ENCODE measurements around the gene SHISA4.
"Not testable (repeated sequence)": the region's sequence is repeated elsewhere in the genome, so short reads cannot be mapped to it uniquely, and the experiment has no call there.

Gene SHISA4

DNA sequence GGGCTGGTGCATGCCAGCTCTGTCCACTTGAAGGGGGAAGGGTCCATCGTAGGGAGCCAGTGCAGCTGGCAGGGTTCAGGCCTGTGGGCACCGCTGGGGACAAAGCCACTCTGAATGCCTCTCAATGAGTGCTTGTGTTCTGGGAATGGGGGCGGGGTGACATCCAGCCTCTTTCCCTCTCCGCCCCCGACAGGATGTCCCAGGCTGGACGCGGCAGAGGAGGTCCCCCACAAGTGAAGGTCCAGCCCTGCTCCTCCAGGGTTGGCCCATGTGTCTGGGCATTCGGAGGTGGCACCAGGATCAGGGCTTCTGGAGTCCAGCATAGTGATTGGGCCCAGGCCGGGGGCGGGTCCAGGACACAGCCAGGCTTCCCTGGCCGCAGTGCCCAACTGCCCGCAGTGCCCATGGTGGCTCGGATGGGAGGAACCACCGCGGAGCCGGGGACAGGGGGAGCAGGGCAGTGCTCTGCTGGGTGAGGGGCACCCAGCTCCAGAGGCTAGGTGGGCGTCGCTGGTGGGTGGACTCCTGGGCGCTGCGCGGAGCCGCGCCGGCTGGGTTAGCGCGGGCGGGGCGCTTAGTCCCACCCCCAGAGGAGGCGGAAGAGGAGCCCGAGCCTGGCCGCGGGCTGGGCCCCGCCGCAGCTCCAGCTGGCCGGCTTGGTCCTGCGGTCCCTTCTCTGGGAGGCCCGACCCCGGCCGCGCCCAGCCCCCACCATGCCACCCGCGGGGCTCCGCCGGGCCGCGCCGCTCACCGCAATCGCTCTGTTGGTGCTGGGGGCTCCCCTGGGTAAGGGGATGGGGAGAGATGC, at the start of gene SHISA4:
TSS of gene SHISA4 (plus strand) at position 617 of the 808 bp plus-strand sequence. CDS start at position 714, 97 bp downstream.
- TF ChIP-seq, protein P1, sequence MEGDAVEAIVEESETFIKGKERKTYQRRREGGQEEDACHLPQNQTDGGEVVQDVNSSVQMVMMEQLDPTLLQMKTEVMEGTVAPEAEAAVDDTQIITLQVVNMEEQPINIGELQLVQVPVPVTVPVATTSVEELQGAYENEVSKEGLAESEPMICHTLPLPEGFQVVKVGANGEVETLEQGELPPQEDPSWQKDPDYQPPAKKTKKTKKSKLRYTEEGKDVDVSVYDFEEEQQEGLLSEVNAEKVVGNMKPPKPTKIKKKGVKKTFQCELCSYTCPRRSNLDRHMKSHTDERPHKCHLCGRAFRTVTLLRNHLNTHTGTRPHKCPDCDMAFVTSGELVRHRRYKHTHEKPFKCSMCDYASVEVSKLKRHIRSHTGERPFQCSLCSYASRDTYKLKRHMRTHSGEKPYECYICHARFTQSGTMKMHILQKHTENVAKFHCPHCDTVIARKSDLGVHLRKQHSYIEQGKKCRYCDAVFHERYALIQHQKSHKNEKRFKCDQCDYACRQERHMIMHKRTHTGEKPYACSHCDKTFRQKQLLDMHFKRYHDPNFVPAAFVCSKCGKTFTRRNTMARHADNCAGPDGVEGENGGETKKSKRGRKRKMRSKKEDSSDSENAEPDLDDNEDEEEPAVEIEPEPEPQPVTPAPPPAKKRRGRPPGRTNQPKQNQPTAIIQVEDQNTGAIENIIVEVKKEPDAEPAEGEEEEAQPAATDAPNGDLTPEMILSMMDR (IDR thresholded peaks at IDR 0.05; ENCODE audit: low read length): no peak
- no peak for TF ChIP-seq EZH2 (optimal IDR thresholded peaks at IDR 0.05; ENCODE audit: low read depth, low read length)
- TF ChIP-seq EZH2phosphoT487 (IDR thresholded peaks at IDR 0.05; ENCODE audit: low read length): no peak
- H3K9me2 ChIP-seq (replicated peaks; ENCODE audit: insufficient read depth, low read length): no peaks in the 10 kb centered on the region
- peak within 1 kb of the TSS; percentile 78 for H3K4me2 ChIP-seq (ENCODE audit: low read depth, low read length)
- no peaks in the 10 kb centered on the region for H3K79me2 ChIP-seq (ENCODE audit: low read length)
- H3K36me3 ChIP-seq (replicated peaks; ENCODE audit: insufficient read depth, low read length): no peaks in the 10 kb centered on the region
- H3K9me3 ChIP-seq (replicated peaks; ENCODE audit: insufficient read depth, low read length): no peaks in the 10 kb centered on the region
- DNase-seq: no peak
- H3K4me3 ChIP-seq (ENCODE audit: low read length): peak within 1 kb of the TSS; percentile 61
- peaks cover 12% of the 10 kb centered on the region for H3K4me1 ChIP-seq (ENCODE audit: low read length)
- H4K20me1 ChIP-seq (ENCODE audit: insufficient read depth, low read length): no peaks in the 10 kb centered on the region
- no peak within 1 kb of the TSS for H3K27ac ChIP-seq (ENCODE audit: low read length)
- 0 out of 2 replicates have a peak, but pooled peaks cover 10% of the 10 kb centered on the region for H3F3A ChIP-seq (ENCODE audit: insufficient read depth, low read length)
- peak within 1 kb of the TSS; percentile 75 for H2AFZ ChIP-seq (ENCODE audit: low read length)
- H3K27me3 ChIP-seq (replicated peaks; ENCODE audit: insufficient read depth, low read length): peaks cover 16% of the 10 kb centered on the region; the same call in 1 of the 2 replicates
- peak within 1 kb of the TSS; percentile 24; the same call in 1 of the 2 replicates for H3K9ac ChIP-seq (ENCODE audit: low read length)

GRCh38 chr1:201839089-201839488, 49.6 kb upstream of the SHISA4 start:
- not testable (repeated sequence) for H3K9me3 ChIP-seq (replicated peaks; ENCODE audit: insufficient read depth, low read length); H3K36me3 ChIP-seq (replicated peaks; ENCODE audit: insufficient read depth, low read length); H3K9ac ChIP-seq (ENCODE audit: low read length); H3K27me3 ChIP-seq (replicated peaks; ENCODE audit: insufficient read depth, low read length); H3K4me1 ChIP-seq (ENCODE audit: low read length); H3F3A ChIP-seq (ENCODE audit: insufficient read depth, low read length); H3K4me2 ChIP-seq (ENCODE audit: low read depth, low read length); H3K4me3 ChIP-seq (ENCODE audit: low read length); H3K9me2 ChIP-seq (replicated peaks; ENCODE audit: insufficient read depth, low read length); H3K27ac ChIP-seq (ENCODE audit: low read length); DNase-seq; H2AFZ ChIP-seq (ENCODE audit: low read length)
- H4K20me1 ChIP-seq (ENCODE audit: insufficient read depth, low read length): peaks cover 77% of the 10 kb centered on the region
- peaks cover 100% of the 10 kb centered on the region for H3K79me2 ChIP-seq (ENCODE audit: low read length)

DNA sequence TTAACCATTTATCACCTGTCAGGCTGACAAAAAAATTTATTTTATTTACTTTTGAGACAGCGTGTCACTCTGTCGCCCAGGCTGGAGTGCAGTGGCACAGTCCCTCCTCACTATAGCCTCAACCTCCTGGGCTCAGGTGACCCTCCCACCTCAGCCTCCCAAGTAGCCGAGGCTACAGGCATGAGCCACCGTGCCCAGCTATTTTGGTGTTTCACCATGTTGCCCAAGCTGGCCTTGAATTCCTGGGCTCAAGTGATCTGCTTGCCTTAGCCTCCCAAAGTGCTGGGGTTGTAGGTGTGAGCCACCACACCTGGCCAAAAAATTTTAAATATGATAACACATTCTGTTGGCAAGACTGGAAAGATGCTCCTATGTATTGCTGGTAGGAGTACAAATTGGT, 48.6 kb upstream of the SHISA4 start:
- Histone ChIP-seq H3F3A (ENCODE audit: insufficient read depth, low read length) (no peaks in the 10 kb centered on the region), H3K9ac (ENCODE audit: low read length) (no peak overlapping the region), H3K36me3 (replicated peaks; ENCODE audit: insufficient read depth, low read length) (0 out of 2 replicates have a peak, but pooled peaks cover 3% of the 10 kb centered on the region), H3K4me3 (ENCODE audit: low read length) (no peak overlapping the region), H3K9me2 (replicated peaks; ENCODE audit: insufficient read depth, low read length) (no peaks in the 10 kb centered on the region), H3K27me3 (replicated peaks; ENCODE audit: insufficient read depth, low read length) (no peaks in the 10 kb centered on the region), H3K4me1 (ENCODE audit: low read length) (no peaks in the 10 kb centered on the region), H3K4me2 (ENCODE audit: low read depth, low read length) (no peak overlapping the region), H3K9me3 (replicated peaks; ENCODE audit: insufficient read depth, low read length) (no peaks in the 10 kb centered on the region), H3K79me2 (ENCODE audit: low read length) (peaks cover 100% of the 10 kb centered on the region), H2AFZ (ENCODE audit: low read length) (no peak overlapping the region), H3K27ac (ENCODE audit: low read length) (no peak overlapping the region), H4K20me1 (ENCODE audit: insufficient read depth, low read length) (peaks cover 72% of the 10 kb centered on the region; the same call in 1 of the 2 replicates)
- TF ChIP-seq EZH2phosphoT487 (IDR thresholded peaks at IDR 0.05; ENCODE audit: low read length): no peak
- TF ChIP-seq EZH2 (optimal IDR thresholded peaks at IDR 0.05; ENCODE audit: low read depth, low read length): no peak
- TF ChIP-seq, protein P1 (IDR thresholded peaks at IDR 0.05; ENCODE audit: low read length): no peak
- no peak for DNase-seq

- Histone ChIP-seq H3F3A (ENCODE audit: insufficient read depth, low read length) (no peaks in the 10 kb centered on the region), H3K4me2 (ENCODE audit: low read depth, low read length) (no peak overlapping the region), H3K9ac (ENCODE audit: low read length) (no peak overlapping the region), H4K20me1 (ENCODE audit: insufficient read depth, low read length) (peaks cover 72% of the 10 kb centered on the region), H3K27me3 (replicated peaks; ENCODE audit: insufficient read depth, low read length) (no peaks in the 10 kb centered on the region), H3K9me3 (replicated peaks; ENCODE audit: insufficient read depth, low read length) (no peaks in the 10 kb centered on the region), H3K4me1 (ENCODE audit: low read length) (no peaks in the 10 kb centered on the region), H3K9me2 (replicated peaks; ENCODE audit: insufficient read depth, low read length) (no peaks in the 10 kb centered on the region), H3K27ac (ENCODE audit: low read length) (no peak overlapping the region), H2AFZ (ENCODE audit: low read length) (no peak overlapping the region), H3K36me3 (replicated peaks; ENCODE audit: insufficient read depth, low read length) (0 out of 2 replicates have a peak, but pooled peaks cover 3% of the 10 kb centered on the region), H3K79me2 (ENCODE audit: low read length) (peaks cover 100% of the 10 kb centered on the region), H3K4me3 (ENCODE audit: low read length) (no peak overlapping the region)
- no peak for DNase-seq
- TF ChIP-seq EZH2phosphoT487 (IDR thresholded peaks at IDR 0.05; ENCODE audit: low read length) (no peak), EZH2 (optimal IDR thresholded peaks at IDR 0.05; ENCODE audit: low read depth, low read length) (no peak)
- TF ChIP-seq, protein P1 (IDR thresholded peaks at IDR 0.05; ENCODE audit: low read length): no peak
Observed at GRCh38 chr1:201840490-201840889, 48.2 kb upstream of the SHISA4 start.

Data from MM.1S (cell line).